Liver (tissue), 9 donors: ENCODE results near the gene ASB1. TPM values are rescaled to one million over a fixed set of nuclear protein-coding genes. Genes with fewer than 3 reads are reported as not detected.

Experiments used
- DNase-seq: peaks from one replicate; pipeline ENCODE4 v3.0.0-alpha.2; 2017; ENCODE audit warnings: low spot score
- H3K27ac ChIP-seq, 2 donors: one replicate each; pipeline ENCODE4 v1.7.0; 2013; ENCODE audit warnings: inconsistent platforms in 2 of 2, low read length in 2 of 2, control low read depth in 1 of 2, low read depth in 1 of 2, mild to moderate bottlenecking in 1 of 2
- H3K27me3 ChIP-seq, 4 donors: one replicate each; pipeline versions ENCODE4 v1.6.1 to v1.7.0; 2013; ENCODE audit warnings: low read length in 3 of 4, inconsistent platforms in 1 of 4, mild to moderate bottlenecking in 1 of 4, moderate library complexity in 1 of 4; ENCODE audit not compliant: control insufficient read depth in 4 of 4, insufficient read depth in 4 of 4
- H3K36me3 ChIP-seq, 4 donors: one replicate each; pipeline versions ENCODE4 v1.6.1 to v1.7.0; 2013; ENCODE audit warnings: low read length in 3 of 4, mild to moderate bottlenecking in 3 of 4, low read depth in 1 of 4, moderate library complexity in 1 of 4; ENCODE audit not compliant: control insufficient read depth in 4 of 4, insufficient read depth in 3 of 4
- H3K4me1 ChIP-seq, 4 donors: one replicate each; pipeline versions ENCODE4 v1.6.1 to v1.7.0; 2013; ENCODE audit warnings: low read length in 3 of 4, mild to moderate bottlenecking in 3 of 4, moderate library complexity in 1 of 4; ENCODE audit not compliant: control insufficient read depth in 4 of 4, insufficient read depth in 4 of 4
- H3K4me3 ChIP-seq, 3 donors: one replicate each; pipeline versions ENCODE4 v1.6.1 to v1.7.0; 2013; ENCODE audit warnings: low read length in 3 of 3, control low read depth in 1 of 3, low read depth in 1 of 3, mild to moderate bottlenecking in 1 of 3
- H3K9ac ChIP-seq, 2 donors: one replicate each; pipeline ENCODE4 v1.7.0; 2013; ENCODE audit warnings: low read length in 2 of 2, mild to moderate bottlenecking in 2 of 2, moderate library complexity in 2 of 2, control low read depth in 1 of 2, low read depth in 1 of 2
- H3K9me3 ChIP-seq, 4 donors: one replicate each; pipeline versions ENCODE4 v1.6.1 to v1.7.0; 2013; ENCODE audit warnings: low read length in 3 of 4; ENCODE audit not compliant: control insufficient read depth in 4 of 4
- EGR1 ChIP-seq, 2 donors: IDR thresholded peaks; 2 replicates each; pipeline ENCODE4 v1.6.1; 2016 to 2018; ENCODE audit warnings: antibody characterized with exemption in 2 of 2, low read depth in 2 of 2
- FOXA1 ChIP-seq: IDR thresholded peaks from 2 replicates; pipeline ENCODE4 v1.6.1; 2016; ENCODE audit warnings: antibody characterized with exemption
- FOXA2 ChIP-seq: IDR thresholded peaks from 2 replicates; pipeline ENCODE4 v1.6.1; 2016; ENCODE audit warnings: antibody characterized with exemption
- HNF4A ChIP-seq, 2 donors: conservative IDR thresholded peaks; 2 replicates each; pipeline ENCODE4 v1.6.1; 2016; ENCODE audit warnings: antibody characterized with exemption in 2 of 2, mild to moderate bottlenecking in 2 of 2
- HNF4G ChIP-seq: IDR thresholded peaks from 2 replicates; pipeline ENCODE4 v1.6.1; 2016; ENCODE audit warnings: antibody characterized with exemption
- JUND ChIP-seq, 2 donors: IDR thresholded peaks; 2 replicates each; pipeline ENCODE4 v1.6.1; 2016; ENCODE audit warnings: antibody characterized with exemption in 2 of 2
- MAX ChIP-seq: IDR thresholded peaks from 2 replicates; pipeline ENCODE4 v1.6.1; 2016; ENCODE audit warnings: antibody characterized with exemption
- NR2F2 ChIP-seq: IDR thresholded peaks from 2 replicates; pipeline ENCODE4 v1.6.1; 2016; ENCODE audit warnings: antibody characterized with exemption
- RAD21 ChIP-seq, 2 donors: IDR thresholded peaks; 2 replicates each; pipeline ENCODE4 v1.6.1; 2016; ENCODE audit warnings: antibody characterized with exemption in 2 of 2, mild to moderate bottlenecking in 2 of 2
- RXRA ChIP-seq, 2 donors: IDR thresholded peaks; 2 replicates each; pipeline ENCODE4 v1.6.1; 2017 to 2018; ENCODE audit warnings: antibody characterized with exemption in 2 of 2, mild to moderate bottlenecking in 1 of 2
- SP1 ChIP-seq: IDR thresholded peaks from 2 replicates; pipeline ENCODE4 v1.6.1; 2018; ENCODE audit warnings: antibody characterized with exemption, mild to moderate bottlenecking
- TAF1 ChIP-seq: conservative IDR thresholded peaks from 2 replicates; pipeline ENCODE4 v1.6.1; 2016; ENCODE audit warnings: antibody characterized with exemption, mild to moderate bottlenecking
- YY1 ChIP-seq: IDR thresholded peaks from 2 replicates; pipeline ENCODE4 v1.6.1; 2016; ENCODE audit warnings: antibody characterized with exemption, mild to moderate bottlenecking
- WGBS: extraction: QIAGEN DNeasy Blood & Tissue Kit; methylation state at CpG from one replicate; pipeline ENCODE4 v1.1.7; 2013; 5-methylcytosine and 5-hydroxymethylcytosine counted together
- polyA plus RNA-seq, 2 donors: library from polyadenylated mRNA; stranded (reverse) in 1 of 2; unstranded in 1 of 2; fragments of 200-250 nt in 1 of 2; fragments of >200 nt in 1 of 2; fragmentation: Nextera tagmentation in 1 of 2; extraction: Ambion mirVana in 1 of 2; gene quantifications; one replicate each; pipeline versions ENCODE4 v1.2.1 to v1.2.3, GENCODE V29; 2013 to 2015
- total RNA-seq, 2 donors: library from RNA; depleted of rRNA; stranded (reverse); fragments of >200 nt; gene quantifications; one replicate each; pipeline ENCODE4 v1.2.3, GENCODE V29; 2014
- TF ChIP-seq, protein P1 (sequence below): IDR thresholded peaks from 2 replicates; pipeline ENCODE4 v1.6.1; 2016; ENCODE audit warnings: antibody characterized with exemption, mild to moderate bottlenecking
- TF ChIP-seq, protein P2 (sequence below): fragments of 150-350 bp; IDR thresholded peaks from 2 replicates; pipeline ENCODE4 v1.5.1; 2017; ENCODE audit warnings: improper control_type of control experiment, low read depth, low read length; ENCODE audit not compliant: missing input control
- TF ChIP-seq, protein P3 (sequence below): IDR thresholded peaks from 2 replicates; pipeline ENCODE4 v1.6.1; 2016; ENCODE audit warnings: antibody characterized with exemption
- TF ChIP-seq, protein P4 (sequence below): IDR thresholded peaks from 2 replicates; pipeline ENCODE4 v1.6.1; 2016; ENCODE audit warnings: antibody characterized with exemption
- donor health status: healthy.
- donor health status: healthy.
- donor health status: healthy.
- donor health status: healthy.
- donor health status: healthy.

Gene ASB1
- total and polyA plus RNA-seq, 4 donors = 6.1 to 15.2 (median 10.5) TPM

- TF ChIP-seq, protein P1, sequence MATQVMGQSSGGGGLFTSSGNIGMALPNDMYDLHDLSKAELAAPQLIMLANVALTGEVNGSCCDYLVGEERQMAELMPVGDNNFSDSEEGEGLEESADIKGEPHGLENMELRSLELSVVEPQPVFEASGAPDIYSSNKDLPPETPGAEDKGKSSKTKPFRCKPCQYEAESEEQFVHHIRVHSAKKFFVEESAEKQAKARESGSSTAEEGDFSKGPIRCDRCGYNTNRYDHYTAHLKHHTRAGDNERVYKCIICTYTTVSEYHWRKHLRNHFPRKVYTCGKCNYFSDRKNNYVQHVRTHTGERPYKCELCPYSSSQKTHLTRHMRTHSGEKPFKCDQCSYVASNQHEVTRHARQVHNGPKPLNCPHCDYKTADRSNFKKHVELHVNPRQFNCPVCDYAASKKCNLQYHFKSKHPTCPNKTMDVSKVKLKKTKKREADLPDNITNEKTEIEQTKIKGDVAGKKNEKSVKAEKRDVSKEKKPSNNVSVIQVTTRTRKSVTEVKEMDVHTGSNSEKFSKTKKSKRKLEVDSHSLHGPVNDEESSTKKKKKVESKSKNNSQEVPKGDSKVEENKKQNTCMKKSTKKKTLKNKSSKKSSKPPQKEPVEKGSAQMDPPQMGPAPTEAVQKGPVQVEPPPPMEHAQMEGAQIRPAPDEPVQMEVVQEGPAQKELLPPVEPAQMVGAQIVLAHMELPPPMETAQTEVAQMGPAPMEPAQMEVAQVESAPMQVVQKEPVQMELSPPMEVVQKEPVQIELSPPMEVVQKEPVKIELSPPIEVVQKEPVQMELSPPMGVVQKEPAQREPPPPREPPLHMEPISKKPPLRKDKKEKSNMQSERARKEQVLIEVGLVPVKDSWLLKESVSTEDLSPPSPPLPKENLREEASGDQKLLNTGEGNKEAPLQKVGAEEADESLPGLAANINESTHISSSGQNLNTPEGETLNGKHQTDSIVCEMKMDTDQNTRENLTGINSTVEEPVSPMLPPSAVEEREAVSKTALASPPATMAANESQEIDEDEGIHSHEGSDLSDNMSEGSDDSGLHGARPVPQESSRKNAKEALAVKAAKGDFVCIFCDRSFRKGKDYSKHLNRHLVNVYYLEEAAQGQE = no peak
- no peak for TF ChIP-seq RAD21 (IDR thresholded peaks at IDR 0.05)
- TF ChIP-seq SP1 = no peak
- TF ChIP-seq HNF4G = no peak
- TF ChIP-seq, protein P2, sequence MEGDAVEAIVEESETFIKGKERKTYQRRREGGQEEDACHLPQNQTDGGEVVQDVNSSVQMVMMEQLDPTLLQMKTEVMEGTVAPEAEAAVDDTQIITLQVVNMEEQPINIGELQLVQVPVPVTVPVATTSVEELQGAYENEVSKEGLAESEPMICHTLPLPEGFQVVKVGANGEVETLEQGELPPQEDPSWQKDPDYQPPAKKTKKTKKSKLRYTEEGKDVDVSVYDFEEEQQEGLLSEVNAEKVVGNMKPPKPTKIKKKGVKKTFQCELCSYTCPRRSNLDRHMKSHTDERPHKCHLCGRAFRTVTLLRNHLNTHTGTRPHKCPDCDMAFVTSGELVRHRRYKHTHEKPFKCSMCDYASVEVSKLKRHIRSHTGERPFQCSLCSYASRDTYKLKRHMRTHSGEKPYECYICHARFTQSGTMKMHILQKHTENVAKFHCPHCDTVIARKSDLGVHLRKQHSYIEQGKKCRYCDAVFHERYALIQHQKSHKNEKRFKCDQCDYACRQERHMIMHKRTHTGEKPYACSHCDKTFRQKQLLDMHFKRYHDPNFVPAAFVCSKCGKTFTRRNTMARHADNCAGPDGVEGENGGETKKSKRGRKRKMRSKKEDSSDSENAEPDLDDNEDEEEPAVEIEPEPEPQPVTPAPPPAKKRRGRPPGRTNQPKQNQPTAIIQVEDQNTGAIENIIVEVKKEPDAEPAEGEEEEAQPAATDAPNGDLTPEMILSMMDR = no peak
- no peak for TF ChIP-seq HNF4A (conservative IDR thresholded peaks at IDR 0.05)
- TF ChIP-seq FOXA2 = no peak
- no peak for TF ChIP-seq FOXA1
- TF ChIP-seq JUND (IDR thresholded peaks at IDR 0.05) = no peak
- TF ChIP-seq MAX = no peak
- no peak for TF ChIP-seq TAF1
- TF ChIP-seq, protein P3, sequence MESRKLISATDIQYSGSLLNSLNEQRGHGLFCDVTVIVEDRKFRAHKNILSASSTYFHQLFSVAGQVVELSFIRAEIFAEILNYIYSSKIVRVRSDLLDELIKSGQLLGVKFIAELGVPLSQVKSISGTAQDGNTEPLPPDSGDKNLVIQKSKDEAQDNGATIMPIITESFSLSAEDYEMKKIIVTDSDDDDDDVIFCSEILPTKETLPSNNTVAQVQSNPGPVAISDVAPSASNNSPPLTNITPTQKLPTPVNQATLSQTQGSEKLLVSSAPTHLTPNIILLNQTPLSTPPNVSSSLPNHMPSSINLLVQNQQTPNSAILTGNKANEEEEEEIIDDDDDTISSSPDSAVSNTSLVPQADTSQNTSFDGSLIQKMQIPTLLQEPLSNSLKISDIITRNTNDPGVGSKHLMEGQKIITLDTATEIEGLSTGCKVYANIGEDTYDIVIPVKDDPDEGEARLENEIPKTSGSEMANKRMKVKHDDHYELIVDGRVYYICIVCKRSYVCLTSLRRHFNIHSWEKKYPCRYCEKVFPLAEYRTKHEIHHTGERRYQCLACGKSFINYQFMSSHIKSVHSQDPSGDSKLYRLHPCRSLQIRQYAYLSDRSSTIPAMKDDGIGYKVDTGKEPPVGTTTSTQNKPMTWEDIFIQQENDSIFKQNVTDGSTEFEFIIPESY = no peak
- TF ChIP-seq, protein P4, sequence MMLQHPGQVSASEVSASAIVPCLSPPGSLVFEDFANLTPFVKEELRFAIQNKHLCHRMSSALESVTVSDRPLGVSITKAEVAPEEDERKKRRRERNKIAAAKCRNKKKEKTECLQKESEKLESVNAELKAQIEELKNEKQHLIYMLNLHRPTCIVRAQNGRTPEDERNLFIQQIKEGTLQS = no peak
- no peak for TF ChIP-seq YY1
- no peak for TF ChIP-seq RXRA (IDR thresholded peaks at IDR 0.05)
- no peak for TF ChIP-seq EGR1 (IDR thresholded peaks at IDR 0.05; ENCODE audit: low read depth in 2 of 2)
- TF ChIP-seq NR2F2 = no peak
- WGBS = 98% methylated on average over 5 of the region's 5 CpGs
- H3K4me3 ChIP-seq = no peak overlapping the region
- no peak for DNase-seq
- H3K27ac ChIP-seq = no peak overlapping the region
- H3K36me3 ChIP-seq = no peaks in the 10 kb centered on the region
- H3K9ac ChIP-seq = no peak overlapping the region
- H3K9me3 ChIP-seq = no peaks in the 10 kb centered on the region
- H3K4me1 ChIP-seq = no peaks in the 10 kb centered on the region
- H3K27me3 ChIP-seq = no peaks in the 10 kb centered on the region
Measured at GRCh38 chr2:238486123-238486848, 59.6 kb downstream of the ASB1 start.
